Measurements from ENCODE around the gene COMT.

The COMT gene

DNA sequence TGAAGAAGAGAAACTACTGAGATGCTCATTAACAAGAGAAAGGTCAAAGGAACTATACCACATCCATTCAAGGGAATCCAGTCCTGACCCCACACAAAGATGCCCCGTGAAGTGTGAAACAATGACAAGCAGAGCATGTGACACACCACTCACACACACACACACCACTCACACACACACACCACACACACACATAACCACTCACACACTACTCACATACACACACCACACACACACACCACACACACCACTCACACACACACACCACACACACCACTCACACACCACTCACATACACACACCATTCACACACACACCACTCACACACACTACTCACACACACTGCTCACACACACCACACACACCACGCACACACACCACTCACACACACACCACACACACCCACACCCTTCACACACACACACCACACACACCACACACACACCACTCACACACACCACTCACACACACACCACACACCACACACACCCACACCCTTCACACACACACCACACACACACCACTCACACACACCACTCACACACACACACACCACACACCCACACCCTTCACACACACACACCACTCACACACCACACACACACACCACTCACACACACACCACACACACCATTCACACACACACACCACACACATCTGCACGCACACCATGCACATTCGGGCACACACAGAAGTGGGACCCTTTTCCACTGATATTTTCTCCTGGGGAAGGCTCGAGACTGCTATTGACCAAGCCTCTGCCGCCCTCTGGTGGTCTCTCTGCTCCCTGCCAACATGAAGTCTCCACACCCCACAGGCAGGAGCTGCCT is 32.0 kb upstream of the COMT start:
- Histone ChIP-seq H3K9me3 (ENCODE audit: control insufficient read depth, low read length) (no peaks in the 10 kb centered on the region), H3K4me1 (ENCODE audit: control insufficient read depth, insufficient read depth, low read length, poor library complexity, severe bottlenecking) (peaks cover 8% of the 10 kb centered on the region), H3K36me3 (ENCODE audit: control insufficient read depth, insufficient read depth, low read length) (peaks cover 12% of the 10 kb centered on the region), H3K4me3 (ENCODE audit: extremely low read depth, insufficient read depth, low read length, poor library complexity, severe bottlenecking) (no peak overlapping the region), H3K27ac (ENCODE audit: low read depth, low read length, severe bottlenecking) (no peak overlapping the region)
- WGBS, 2 experiments (ENCODE audit: insufficient coverage in 2 of 2) = 25 to 30% methylated on average over 4 of the region's 6 CpGs

DNA sequence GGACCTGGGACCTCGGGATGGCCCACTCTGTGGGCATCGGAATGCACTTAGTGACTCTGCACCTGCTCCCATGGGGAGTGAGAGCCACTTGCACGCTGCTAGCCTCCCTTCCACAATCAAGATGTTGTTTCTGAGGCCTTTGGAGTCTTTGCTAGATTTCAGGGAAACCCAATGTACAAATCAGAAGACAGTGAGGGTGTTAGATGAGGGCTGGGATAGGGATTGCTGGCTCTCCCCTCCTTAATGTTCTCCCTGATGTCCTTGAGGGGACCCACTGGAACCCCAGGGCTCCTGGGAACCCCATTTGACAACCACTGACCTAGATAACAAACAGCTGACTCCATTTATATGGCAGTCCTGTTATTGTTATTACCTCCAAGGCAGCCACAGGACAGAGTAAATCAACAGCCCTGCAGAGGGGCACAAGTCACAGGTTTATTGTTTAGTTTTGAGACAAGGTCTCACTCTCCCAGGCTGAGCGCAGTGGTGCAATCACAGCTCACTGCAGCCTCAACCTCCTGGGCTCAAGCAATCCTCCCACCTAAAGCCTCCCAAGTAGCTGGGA is 31.3 kb upstream of the COMT start:
- no peak overlapping the region for H3K27ac ChIP-seq (ENCODE audit: low read depth, low read length, severe bottlenecking)
- H3K4me1 ChIP-seq (ENCODE audit: control insufficient read depth, insufficient read depth, low read length, poor library complexity, severe bottlenecking) = peaks cover 2% of the 10 kb centered on the region
- H3K4me3 ChIP-seq (ENCODE audit: extremely low read depth, insufficient read depth, low read length, poor library complexity, severe bottlenecking) = no peak overlapping the region
- WGBS, 2 experiments (ENCODE audit: insufficient coverage in 2 of 2) = 40 to 62% methylated on average over 1 to 4 of the region's 4 CpGs
- H3K36me3 ChIP-seq (ENCODE audit: control insufficient read depth, insufficient read depth, low read length) = peaks cover 19% of the 10 kb centered on the region
- no peaks in the 10 kb centered on the region for H3K9me3 ChIP-seq (ENCODE audit: control insufficient read depth, low read length)

DNA sequence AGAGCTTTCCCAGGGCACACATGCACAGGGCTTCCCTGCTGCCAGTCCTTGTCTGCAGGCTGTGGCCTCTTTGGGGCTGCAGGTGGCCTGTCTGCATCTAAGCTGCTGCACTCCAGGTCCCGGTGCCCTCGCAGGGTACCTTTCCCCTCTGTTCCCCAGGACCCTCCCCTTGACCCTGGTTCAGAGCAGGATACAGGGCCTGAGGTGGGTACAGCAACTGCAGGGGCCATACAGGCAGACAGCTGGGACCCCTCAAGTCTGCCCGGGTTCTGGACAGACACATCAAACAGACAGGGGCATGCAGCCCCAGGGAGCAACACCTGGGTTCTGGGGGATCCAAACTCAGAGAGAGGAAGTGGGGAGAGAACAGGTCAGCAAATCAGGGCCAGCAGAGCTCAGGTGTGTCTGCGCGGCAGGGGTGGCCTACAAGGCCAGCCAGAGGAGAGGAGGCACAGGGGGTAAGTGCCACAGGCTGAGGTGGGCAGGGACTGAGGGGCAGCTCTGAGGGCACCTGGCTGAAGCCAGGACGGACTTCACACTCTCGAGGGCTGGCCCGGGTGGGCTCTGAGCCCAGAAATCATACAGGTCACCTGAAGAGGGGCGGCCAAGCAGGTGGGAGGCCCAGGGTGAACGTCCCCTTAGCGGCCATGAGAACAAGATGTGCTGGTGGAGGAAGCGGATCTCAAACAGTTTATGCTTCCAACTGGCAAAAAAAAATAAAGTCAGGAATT is 29.9 kb upstream of the COMT start:
- no peaks in the 10 kb centered on the region for H3K4me1 ChIP-seq (ENCODE audit: control insufficient read depth, insufficient read depth, low read length, poor library complexity, severe bottlenecking)

DNA sequence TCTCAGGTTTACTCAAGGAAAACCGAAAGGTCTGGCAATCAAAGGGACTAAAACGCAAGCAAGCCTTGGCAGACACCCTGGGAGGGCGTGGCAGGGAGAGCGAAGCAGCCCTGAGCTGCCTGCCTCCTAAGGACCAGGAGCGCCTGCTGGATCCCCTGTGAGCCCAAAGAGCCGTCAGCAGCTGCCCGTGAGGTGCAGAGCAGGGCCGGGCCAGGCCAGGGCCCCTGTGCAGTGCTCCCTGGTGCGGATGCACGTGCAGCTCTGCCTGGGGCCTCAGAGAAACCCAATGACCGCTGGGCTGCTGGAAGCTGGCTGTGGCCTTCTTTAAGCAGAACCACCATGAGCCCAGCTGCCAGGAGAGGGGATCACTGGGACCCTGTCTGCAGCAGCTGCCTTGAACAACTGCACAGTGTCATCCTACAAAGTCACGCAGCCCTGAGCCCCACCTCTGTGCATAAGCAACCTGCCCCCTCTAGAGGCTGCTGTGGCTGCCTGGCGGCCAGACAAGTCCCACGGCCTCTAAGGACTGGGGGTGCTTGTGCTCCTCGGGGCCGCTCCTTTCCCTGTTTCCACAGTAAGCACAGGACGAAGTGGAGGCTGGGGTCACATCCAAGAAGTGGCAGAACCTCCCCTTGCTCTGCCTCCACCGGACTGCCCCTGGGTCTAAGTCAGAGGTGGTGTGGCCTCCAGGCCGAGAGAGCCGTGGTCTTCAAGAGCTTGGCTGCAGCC is 29.1 kb upstream of the COMT start:
- peaks cover 22% of the 10 kb centered on the region for H3K36me3 ChIP-seq (ENCODE audit: control insufficient read depth, insufficient read depth, low read length)
- H3K27ac ChIP-seq (ENCODE audit: low read depth, low read length, severe bottlenecking) = no peak overlapping the region
- H3K4me1 ChIP-seq (ENCODE audit: control insufficient read depth, insufficient read depth, low read length, poor library complexity, severe bottlenecking) = no peaks in the 10 kb centered on the region
- no peak overlapping the region for H3K4me3 ChIP-seq (ENCODE audit: extremely low read depth, insufficient read depth, low read length, poor library complexity, severe bottlenecking)
- H3K9me3 ChIP-seq (ENCODE audit: control insufficient read depth, low read length) = no peaks in the 10 kb centered on the region
- WGBS, 2 experiments (ENCODE audit: insufficient coverage in 2 of 2) = 87 to 88% methylated on average over 18 to 20 of the region's 20 CpGs

More for the DNA sequence above, 29.9 kb upstream of the COMT start:
- Histone ChIP-seq H3K27ac (ENCODE audit: low read depth, low read length, severe bottlenecking) (no peak overlapping the region), H3K4me3 (ENCODE audit: extremely low read depth, insufficient read depth, low read length, poor library complexity, severe bottlenecking) (no peak overlapping the region), H3K36me3 (ENCODE audit: control insufficient read depth, insufficient read depth, low read length) (peaks cover 22% of the 10 kb centered on the region), H3K9me3 (ENCODE audit: control insufficient read depth, low read length) (no peaks in the 10 kb centered on the region)
- WGBS, 2 experiments (ENCODE audit: insufficient coverage in 2 of 2) = 92 to 95% methylated on average over 10 to 12 of the region's 12 CpGs

DNA sequence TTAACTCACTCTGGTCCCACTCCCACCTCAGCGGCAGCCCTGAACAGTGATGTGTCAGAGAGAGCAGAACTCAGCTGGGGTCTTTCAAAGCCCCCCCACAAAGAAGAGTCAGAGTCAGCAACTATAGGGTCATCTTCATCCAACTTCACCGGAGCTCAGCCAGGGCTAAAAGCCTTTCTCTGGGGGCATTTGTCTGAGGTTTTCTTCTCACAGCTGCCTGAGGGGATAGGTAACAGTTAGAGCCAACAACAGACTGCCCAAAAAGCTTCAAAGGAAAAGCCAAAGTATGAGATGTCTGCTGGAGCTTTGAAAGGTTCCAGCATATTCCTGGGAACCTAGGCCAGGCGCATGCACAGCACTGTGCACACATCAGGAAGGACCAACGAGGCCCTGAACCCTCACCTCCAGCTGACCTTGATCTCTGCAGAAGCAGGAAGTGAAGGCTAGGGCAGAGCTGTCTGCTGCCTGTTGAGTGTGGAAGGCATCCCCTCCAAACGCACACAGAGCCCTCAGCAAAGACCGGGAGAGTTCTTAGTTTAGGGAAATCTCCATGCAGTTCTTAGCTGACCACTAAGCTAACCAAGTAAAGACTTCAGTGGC is 28.1 kb upstream of the COMT start:
- 79 to 80% methylated on average over 3 to 4 of the region's 6 CpGs for WGBS, 2 experiments (ENCODE audit: insufficient coverage in 2 of 2)
- Histone ChIP-seq H3K9me3 (ENCODE audit: control insufficient read depth, low read length) (no peaks in the 10 kb centered on the region), H3K36me3 (ENCODE audit: control insufficient read depth, insufficient read depth, low read length) (peaks cover 24% of the 10 kb centered on the region), H3K27ac (ENCODE audit: low read depth, low read length, severe bottlenecking) (no peak overlapping the region), H3K4me3 (ENCODE audit: extremely low read depth, insufficient read depth, low read length, poor library complexity, severe bottlenecking) (no peak overlapping the region), H3K4me1 (ENCODE audit: control insufficient read depth, insufficient read depth, low read length, poor library complexity, severe bottlenecking) (no peaks in the 10 kb centered on the region)

DNA sequence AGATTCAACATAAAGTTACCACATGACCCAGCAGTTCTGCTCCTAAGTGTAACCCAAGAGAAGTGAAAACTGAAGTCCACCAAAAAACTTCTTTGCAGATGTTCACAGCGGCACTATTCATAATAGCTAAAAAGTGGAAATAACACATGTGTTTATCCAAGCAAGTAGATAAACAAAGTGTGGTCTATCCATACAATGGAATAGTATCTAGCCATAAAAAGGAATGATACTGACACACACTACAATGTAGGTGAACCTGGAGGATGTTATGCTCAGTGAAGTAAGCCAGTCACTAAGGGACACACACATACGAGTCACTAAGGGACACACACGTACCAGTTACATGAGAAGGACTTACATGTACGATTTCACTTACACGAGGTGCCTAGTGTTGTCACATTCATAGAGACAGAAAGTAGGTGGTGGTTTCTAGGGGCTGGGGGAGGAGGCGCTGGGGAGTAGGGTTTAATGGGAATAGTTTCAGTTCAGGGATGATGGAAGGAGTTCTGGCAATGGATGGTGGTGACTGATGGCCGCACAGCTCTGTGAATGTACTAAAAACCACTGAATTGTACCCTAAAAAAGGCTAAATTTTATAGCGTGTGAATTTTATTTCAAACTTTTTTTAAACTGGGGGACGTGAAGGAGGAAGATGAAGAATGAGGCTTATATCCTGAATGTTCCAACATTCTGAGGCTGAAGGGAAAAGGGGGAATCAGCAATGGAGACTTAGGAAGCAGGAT is 27.2 kb upstream of the COMT start:
- 84 to 98% methylated on average over 7 to 8 of the region's 9 CpGs for WGBS, 2 experiments (ENCODE audit: insufficient coverage in 2 of 2)
- Histone ChIP-seq H3K4me1 (ENCODE audit: control insufficient read depth, insufficient read depth, low read length, poor library complexity, severe bottlenecking) (no peaks in the 10 kb centered on the region), H3K36me3 (ENCODE audit: control insufficient read depth, insufficient read depth, low read length) (peaks cover 26% of the 10 kb centered on the region), H3K4me3 (ENCODE audit: extremely low read depth, insufficient read depth, low read length, poor library complexity, severe bottlenecking) (no peak overlapping the region), H3K27ac (ENCODE audit: low read depth, low read length, severe bottlenecking) (no peak overlapping the region), H3K9me3 (ENCODE audit: control insufficient read depth, low read length) (no peaks in the 10 kb centered on the region)

DNA sequence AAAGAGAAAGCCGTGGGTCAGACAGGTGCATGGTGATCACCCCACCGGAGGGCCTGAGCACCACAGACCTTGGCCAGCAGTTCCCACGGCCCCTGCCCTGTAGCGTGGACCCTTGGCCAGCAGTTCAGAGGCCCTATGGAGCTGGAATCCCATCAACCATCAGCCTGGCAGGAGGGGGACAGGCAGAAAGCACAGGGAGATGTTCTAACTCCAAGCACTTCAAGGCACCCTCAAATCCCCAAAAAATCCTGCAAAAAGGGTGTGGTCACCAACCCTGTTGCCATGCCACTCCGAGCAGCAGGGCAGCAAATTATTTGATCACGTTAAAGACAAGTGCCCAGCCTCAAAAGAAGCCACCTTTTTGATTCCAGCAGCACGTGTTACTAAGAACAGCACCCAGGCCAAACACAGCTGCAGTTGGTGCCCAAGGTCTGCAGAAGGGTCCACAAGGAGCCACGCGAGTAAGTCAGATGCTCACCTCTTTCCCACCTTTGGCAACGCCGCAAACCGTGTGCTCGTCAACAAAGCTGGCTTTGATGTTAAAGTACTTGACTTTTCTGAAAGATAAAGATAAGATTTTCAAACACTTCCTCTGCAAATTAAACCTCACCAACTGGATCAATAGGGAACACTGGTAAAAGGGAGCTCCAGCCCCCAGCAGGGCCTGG is 26.2 kb upstream of the COMT start:
- Histone ChIP-seq H3K9me3 (ENCODE audit: control insufficient read depth, low read length) (no peaks in the 10 kb centered on the region), H3K4me3 (ENCODE audit: extremely low read depth, insufficient read depth, low read length, poor library complexity, severe bottlenecking) (no peak overlapping the region), H3K27ac (ENCODE audit: low read depth, low read length, severe bottlenecking) (no peak overlapping the region), H3K36me3 (ENCODE audit: control insufficient read depth, insufficient read depth, low read length) (peaks cover 26% of the 10 kb centered on the region), H3K4me1 (ENCODE audit: control insufficient read depth, insufficient read depth, low read length, poor library complexity, severe bottlenecking) (no peaks in the 10 kb centered on the region)
- WGBS, 2 experiments (ENCODE audit: insufficient coverage in 2 of 2) = 85 to 95% methylated on average over 5 to 7 of the region's 13 CpGs

DNA sequence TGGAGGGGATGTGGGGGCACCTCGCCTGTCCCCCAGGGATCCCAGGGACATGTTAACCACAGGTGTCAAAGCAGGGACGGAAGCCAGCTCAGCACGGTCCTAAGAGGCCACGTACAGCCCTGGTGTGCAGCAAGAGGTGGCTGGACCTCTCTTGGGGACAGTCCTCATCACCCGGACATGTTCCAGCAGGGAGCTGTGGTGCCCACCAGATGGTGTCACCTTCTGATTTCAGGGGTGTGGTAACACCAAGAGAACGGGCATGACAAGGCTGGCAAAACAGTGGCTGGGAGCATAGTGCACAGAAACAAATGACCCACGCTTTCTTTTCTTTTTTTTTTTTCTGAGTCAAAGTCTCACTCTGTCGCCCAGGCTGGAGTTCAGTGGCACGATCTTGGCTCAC is 25.6 kb upstream of the COMT start:
- Histone ChIP-seq H3K36me3 (ENCODE audit: control insufficient read depth, insufficient read depth, low read length) (peaks cover 26% of the 10 kb centered on the region), H3K4me3 (ENCODE audit: extremely low read depth, insufficient read depth, low read length, poor library complexity, severe bottlenecking) (no peak overlapping the region)
- 92 to 98% methylated on average over 8 to 9 of the region's 9 CpGs for WGBS, 2 experiments (ENCODE audit: insufficient coverage in 2 of 2)

DNA sequence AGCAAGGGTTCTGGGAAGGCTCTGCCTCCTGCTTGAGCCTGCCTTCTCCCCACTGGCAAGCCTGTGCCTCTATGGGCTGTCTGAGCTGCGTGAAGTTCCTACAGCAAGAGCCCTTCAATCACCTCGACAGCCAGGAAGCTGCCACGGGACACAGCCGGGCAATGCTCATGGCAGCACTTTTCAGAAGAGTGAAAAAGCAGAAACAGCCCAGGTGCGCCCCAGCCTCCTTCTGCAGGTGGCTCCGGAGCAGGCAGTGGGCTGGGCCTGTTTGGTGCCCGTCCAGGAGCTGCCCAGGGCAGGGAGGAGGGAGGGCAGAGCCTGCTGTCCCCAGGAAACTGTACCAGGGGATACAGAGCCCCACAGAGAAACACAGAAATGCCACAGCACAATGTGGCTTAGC is 24.6 kb upstream of the COMT start:
- Histone ChIP-seq H3K9me3 (ENCODE audit: control insufficient read depth, low read length) (no peaks in the 10 kb centered on the region), H3K36me3 (ENCODE audit: control insufficient read depth, insufficient read depth, low read length) (peaks cover 26% of the 10 kb centered on the region), H3K4me3 (ENCODE audit: extremely low read depth, insufficient read depth, low read length, poor library complexity, severe bottlenecking) (no peak overlapping the region), H3K4me1 (ENCODE audit: control insufficient read depth, insufficient read depth, low read length, poor library complexity, severe bottlenecking) (no peaks in the 10 kb centered on the region), H3K27ac (ENCODE audit: low read depth, low read length, severe bottlenecking) (no peak overlapping the region)
- 91 to 97% methylated on average over 4 to 7 of the region's 7 CpGs for WGBS, 2 experiments (ENCODE audit: insufficient coverage in 2 of 2)

More for the DNA sequence above, 25.6 kb upstream of the COMT start:
- H3K4me1 ChIP-seq (ENCODE audit: control insufficient read depth, insufficient read depth, low read length, poor library complexity, severe bottlenecking) = no peaks in the 10 kb centered on the region
- no peak overlapping the region for H3K27ac ChIP-seq (ENCODE audit: low read depth, low read length, severe bottlenecking)
- H3K9me3 ChIP-seq (ENCODE audit: control insufficient read depth, low read length) = no peaks in the 10 kb centered on the region
